KOPT-K1 (cell line): ENCODE data around the gene CACNA2D4.

ENCODE experiments used
- H3K27ac ChIP-seq: fragments of 200-600 bp; sonication (generic); 2 replicates; pipeline ENCODE4 v1.5.1; 2016; ENCODE audit warnings: antibody characterized with exemption, mild to moderate bottlenecking, low read depth, low read length; ENCODE audit not compliant: poor library complexity, severe bottlenecking
- H3K36me3 ChIP-seq: fragments of 200-600 bp; sonication (generic); 2 replicates; pipeline ENCODE4 v1.5.1; 2017; ENCODE audit warnings: antibody characterized with exemption, mild to moderate bottlenecking, low read length, moderate library complexity; ENCODE audit not compliant: insufficient read depth
- H3K9me3 ChIP-seq: fragments of 200-600 bp; sonication (generic); 2 replicates; pipeline ENCODE4 v1.5.1; 2017; ENCODE audit warnings: antibody characterized with exemption, low read length, mild to moderate bottlenecking; ENCODE audit not compliant: insufficient read depth, poor library complexity, severe bottlenecking

Gene CACNA2D4

DNA sequence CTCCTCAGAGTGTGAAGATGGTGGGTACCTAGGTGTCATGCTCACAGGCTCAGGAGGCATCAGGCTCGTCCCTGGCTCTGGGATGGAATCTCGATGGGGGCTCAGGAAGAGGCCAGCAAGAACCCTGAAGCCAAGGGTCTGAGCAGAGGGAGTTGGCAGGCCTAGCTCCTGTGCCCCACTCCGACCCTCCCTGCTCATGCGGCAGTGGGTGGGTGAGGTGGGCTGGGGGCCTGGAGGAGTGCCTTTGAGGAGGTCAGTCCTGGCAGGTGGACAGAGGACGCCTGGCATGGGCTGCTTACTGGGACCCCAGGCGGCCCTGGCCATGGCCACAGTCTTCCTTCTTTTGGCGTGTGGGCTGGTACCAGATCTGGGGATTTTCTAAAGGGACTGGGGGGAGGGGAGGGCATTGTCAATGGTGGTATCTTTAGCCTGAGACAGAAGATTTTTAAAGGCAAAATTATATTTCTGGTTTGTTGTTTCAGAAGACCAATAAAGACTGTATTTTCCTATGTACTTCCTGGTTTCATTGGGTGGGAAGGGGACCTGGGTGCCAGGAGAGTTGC, 82.1 kb downstream of the CACNA2D4 start:
- H3K27ac ChIP-seq: no peak overlapping the region
- no peaks in the 10 kb centered on the region for H3K9me3 ChIP-seq
- H3K36me3 ChIP-seq: no peaks in the 10 kb centered on the region

DNA sequence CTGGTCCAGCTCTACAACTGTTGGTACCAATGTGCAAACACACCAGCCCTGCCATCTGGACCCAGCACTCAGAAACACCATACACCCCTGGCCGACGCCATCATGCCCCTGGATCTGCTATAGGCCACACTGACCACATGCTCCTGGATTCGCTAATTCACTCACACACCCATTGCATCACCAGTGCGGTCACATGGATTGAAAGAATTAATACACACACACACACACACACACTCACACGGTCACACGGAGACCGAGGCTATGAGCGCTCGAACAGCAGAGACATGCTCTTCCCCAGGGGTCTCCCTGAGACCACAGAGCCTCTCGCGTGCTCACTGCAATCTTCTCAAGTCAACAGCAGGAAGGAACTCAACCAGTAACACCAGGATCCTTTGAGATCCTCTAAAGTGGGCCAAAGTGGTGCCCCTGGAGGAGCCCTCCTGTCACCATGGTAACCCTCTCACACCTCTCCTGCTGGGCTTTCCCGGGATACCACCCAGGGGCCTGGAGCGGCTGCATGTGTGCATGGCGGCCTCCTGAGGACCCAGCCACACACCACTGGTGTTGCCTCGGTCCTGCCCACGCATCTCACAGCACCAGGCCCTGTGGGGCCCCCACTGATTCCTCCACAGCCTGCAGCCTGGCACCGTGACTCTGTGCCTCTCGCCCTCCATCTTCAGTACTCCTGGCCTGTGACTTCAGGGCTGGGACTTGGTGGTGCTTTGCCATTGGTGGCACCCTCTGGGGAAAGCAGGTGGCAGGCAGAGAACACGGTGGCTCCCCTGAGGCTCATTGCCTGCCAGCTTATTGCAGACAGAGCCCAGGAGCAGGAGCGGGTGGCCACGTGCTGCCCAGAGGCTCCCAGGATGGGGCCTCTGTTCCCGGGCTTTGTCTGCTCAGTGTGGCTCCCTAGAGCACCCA, 83.0 kb downstream of the CACNA2D4 start:
- Histone ChIP-seq H3K36me3 (no peaks in the 10 kb centered on the region), H3K9me3 (no peaks in the 10 kb centered on the region), H3K27ac (no peak overlapping the region)

DNA sequence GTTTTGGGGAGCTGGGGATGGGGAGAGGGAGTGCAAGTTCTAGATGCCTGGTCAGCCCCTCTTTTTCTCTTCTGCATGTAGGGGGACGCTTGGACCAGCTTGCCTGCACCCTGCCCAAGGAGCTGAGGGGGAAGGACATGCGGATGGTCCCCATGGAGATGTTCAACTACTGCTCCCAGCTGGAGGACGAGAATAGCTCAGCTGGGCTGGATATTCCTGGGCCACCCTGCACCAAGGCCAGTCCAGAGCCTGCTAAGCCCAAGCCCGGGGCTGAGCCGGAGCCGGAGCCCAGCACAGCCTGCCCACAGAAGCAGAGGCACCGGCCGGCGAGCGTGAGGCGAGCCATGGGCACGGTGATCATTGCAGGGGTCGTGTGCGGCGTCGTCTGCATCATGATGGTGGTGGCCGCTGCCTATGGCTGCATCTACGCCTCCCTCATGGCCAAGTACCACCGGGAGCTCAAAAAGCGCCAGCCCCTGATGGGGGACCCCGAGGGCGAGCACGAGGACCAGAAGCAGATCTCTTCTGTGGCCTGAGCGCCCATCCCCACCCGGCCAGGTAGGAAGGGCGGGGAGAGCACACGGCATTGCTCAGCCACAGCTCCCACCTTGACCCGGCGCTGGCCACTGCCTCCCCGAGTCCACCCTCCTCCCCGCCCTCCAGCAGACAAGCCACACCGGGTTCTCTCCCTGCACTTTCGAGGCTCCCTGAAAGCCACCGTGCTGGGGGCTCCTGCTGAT, 84.1 kb downstream of the CACNA2D4 start:
- H3K27ac ChIP-seq: no peak overlapping the region
- H3K9me3 ChIP-seq: no peaks in the 10 kb centered on the region
- H3K36me3 ChIP-seq: no peaks in the 10 kb centered on the region

DNA sequence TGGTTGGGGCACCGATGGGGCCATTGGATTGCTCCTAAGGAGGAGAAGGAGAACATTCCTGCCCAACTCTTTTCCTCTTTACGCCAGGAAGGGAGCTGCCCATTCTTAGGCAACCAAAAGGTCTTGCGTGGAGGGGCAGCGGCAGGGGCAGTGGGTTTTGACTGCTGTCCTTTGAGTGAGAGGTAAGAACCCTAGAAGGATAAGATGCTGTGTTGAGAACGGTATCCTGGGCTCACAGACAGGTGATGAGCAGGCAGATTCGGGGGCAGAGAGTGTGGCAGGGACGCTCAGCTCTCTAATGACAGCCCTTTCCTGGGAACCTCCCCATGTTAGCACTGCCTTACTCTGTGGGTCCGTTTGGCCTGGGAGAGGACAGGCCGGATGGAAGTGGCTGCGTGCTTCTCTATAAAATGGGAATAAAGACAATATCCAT, 84.8 kb downstream of the CACNA2D4 start:
- Histone ChIP-seq H3K9me3 (no peaks in the 10 kb centered on the region), H3K36me3 (no peaks in the 10 kb centered on the region), H3K27ac (no peak overlapping the region)

DNA sequence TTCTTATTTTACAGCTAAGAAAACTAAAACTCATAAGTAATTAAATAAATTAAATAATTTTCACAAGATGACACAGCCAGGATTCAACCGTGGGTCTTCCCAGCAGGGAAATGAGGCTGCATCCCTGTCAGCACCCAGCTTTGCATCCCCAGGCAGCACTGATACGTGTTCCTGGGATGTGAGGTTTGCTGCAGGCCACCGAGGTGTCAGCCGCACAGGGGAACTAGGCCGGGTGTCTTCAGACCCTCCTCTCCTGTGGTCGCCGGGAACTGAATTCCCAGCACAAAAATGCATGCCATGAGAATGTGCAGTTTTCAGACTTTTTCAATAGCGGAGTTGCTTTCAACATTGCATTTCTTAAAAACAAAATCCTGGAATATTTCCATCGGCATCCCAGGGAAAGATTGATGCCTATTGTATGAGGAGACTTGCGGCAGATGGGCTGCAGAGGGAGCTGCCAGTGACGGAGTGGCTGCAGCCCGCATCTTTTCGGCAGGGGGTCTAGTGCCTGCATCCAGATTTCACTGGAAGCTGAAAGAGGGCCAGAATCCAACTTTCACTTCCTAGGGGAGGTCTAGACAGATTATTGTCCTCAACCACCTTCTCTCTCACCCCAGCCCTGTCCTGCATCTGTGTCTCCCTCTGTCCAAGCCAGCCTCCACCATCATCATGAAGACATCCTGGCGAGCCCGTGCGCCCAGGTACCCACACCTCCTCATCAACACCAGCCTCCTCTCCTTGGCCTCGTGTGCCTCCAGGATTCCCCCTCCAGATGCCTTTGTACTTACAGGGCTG, 85.5 kb downstream of the CACNA2D4 start:
- Histone ChIP-seq H3K27ac (no peak overlapping the region), H3K36me3 (no peaks in the 10 kb centered on the region), H3K9me3 (no peaks in the 10 kb centered on the region)

DNA sequence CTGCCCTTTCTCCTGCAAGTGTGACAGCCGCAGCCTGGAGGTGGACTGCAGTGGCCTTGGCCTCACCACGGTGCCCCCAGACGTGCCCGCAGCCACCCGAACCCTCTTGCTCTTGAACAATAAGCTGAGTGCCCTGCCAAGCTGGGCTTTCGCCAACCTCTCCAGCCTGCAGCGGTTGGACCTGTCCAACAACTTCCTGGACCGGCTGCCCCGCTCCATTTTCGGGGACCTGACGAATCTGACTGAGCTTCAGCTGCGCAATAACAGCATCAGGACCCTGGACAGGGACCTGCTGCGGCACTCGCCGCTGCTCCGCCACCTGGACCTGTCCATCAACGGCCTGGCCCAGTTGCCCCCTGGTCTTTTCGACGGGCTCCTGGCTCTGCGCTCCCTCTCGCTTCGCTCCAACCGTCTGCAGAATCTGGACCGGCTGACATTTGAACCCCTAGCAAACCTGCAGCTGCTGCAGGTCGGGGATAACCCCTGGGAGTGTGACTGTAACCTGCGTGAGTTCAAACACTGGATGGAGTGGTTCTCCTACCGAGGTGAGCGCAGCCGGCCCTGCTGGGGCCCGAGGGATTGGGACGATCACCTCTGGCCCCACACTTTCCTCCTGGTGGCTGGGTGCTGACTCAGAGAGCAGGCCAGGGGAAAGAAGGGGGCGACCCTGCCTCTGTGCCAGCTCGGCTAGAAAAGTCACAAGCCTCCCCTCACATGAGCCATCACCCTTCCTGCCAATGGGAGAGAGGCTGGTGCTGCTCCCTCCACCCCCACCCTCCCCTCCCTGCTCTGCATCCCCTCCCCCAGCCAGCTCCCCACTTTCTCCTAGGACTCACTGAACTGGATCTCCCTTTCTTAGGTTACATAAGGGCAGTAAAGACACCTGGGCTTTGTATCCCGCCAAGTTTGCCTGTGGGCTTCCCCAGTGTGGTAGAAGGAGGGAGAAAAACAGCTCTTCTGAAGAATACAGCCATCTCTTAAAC, 87.2 kb downstream of the CACNA2D4 start:
- H3K9me3 ChIP-seq: no peaks in the 10 kb centered on the region

DNA sequence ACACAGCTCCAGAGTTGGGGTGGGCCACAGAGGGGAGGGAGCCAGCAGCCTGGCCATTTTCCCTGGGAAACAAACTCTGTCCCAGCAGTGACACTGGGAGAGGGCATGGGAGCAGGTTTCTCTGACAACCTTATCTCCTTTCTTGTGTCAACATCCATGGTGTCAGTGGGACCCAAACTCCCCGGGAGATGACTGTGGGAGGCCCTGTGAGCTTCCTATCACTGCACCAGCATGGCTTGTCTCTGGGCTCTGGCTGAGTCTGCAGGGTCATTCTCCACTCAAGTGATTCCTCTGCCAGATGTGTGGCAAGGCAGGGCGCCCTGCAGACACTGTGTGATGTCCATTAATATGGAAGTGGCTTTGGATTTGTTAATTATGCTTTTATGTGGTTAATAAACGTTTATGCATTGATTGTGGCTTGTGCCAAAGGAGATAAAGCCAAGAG, 88.0 kb downstream of the CACNA2D4 start:
- Histone ChIP-seq H3K9me3 (no peaks in the 10 kb centered on the region), H3K36me3 (no peaks in the 10 kb centered on the region), H3K27ac (no peak overlapping the region)

More for the DNA sequence above, 87.2 kb downstream of the CACNA2D4 start:
- Histone ChIP-seq H3K27ac (no peak overlapping the region), H3K36me3 (no peaks in the 10 kb centered on the region)

DNA sequence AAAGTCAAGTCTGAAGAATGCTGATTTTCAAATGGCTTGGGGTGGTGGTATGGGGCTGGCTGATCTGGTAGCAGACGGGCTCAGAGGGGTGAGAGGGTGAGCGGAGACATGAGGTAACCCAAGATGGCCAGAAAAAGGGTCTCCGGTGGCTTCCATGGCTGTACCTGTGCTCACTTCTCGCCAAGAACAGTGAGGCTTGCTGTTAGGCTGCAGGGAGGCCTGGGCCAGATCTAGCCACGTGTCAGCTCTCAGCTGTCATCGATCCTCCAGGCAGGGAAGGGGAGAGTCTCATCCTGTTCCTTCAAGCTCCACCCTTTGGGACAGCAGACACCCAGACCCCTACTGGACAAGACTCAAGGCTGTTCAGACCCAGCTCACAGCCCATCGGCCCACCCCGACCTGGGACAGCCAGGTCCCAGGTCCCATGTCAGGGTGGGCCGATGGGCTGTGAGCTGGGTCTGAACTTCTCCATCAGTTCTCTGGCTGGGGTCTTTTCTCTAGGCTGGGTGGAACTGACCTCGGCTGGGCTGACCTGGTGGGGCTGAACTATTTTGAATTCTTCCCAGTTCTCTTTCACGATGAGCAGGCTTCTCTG, 89.0 kb downstream of the CACNA2D4 start:
- Histone ChIP-seq H3K27ac (no peak overlapping the region), H3K9me3 (no peaks in the 10 kb centered on the region), H3K36me3 (no peaks in the 10 kb centered on the region)

DNA sequence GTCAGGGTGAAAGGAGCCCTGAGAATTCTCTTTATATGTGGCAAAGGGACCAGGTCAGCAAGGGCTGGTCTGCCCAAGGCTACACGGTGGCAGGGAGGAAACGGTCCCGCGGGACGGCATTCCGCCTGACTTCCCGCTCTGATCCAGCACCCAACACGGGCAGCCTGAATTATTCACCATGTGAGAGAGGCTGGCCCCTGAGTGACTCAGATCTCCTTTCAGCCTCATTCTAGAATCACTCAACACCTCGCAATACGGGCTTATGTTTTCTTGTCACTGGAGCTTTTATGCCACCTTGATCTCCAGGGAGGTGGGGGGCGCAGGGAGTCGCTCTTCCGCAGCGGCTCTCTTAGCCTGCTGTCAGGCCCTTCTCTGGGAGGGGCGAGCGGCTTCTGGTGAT, 89.6 kb downstream of the CACNA2D4 start:
- Histone ChIP-seq H3K36me3 (no peaks in the 10 kb centered on the region), H3K27ac (no peak overlapping the region), H3K9me3 (no peaks in the 10 kb centered on the region)

DNA sequence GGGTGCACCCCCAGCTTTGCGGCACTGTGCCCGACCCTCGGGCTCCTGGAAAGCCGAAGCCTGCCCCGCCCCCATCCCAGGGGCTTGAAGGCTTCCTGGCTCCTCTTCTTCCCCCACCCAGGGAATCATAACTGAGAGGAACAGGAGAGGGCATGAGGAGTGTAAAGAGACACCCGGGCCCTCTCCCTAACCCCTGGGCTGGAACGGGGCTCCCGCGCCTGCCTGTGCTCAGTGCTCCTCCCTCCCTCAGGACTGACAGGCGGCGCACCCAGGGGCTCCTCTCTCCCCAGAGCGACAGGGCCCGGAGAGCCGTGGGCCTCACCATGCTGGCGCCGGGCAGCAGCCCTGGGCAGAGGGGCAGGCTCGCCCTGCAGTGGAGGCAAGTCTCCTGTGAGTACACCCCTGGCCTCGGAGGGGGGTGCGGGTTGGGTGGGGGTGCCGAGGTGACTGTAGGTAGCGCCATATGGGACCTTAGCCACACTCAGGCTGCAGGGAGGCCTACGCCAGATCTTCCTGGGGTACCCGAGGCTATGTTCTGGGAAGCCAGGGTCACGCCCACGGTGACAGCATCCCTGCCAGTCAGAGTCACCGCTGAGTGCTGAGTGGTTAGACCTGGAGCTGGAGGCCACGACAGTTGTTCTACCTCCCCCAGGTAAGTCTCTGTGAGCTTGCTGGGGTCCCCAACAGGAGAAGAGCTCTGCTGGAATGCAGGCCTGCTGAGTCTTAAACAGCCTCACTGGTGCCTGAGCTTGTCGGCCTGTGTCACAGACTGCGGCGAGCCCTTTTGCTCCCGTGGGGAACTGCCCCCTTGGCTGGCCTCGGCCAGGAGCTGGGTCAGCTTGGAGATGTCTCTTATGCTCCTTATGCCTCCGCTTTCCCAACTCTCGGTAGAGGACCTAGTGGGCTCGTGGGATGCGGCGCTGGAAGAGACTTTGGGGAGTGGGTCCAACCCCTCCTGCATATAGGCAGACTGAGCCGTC, 90.3 kb downstream of the CACNA2D4 start:
- Histone ChIP-seq H3K9me3 (no peaks in the 10 kb centered on the region), H3K27ac (no peak overlapping the region), H3K36me3 (no peaks in the 10 kb centered on the region)

DNA sequence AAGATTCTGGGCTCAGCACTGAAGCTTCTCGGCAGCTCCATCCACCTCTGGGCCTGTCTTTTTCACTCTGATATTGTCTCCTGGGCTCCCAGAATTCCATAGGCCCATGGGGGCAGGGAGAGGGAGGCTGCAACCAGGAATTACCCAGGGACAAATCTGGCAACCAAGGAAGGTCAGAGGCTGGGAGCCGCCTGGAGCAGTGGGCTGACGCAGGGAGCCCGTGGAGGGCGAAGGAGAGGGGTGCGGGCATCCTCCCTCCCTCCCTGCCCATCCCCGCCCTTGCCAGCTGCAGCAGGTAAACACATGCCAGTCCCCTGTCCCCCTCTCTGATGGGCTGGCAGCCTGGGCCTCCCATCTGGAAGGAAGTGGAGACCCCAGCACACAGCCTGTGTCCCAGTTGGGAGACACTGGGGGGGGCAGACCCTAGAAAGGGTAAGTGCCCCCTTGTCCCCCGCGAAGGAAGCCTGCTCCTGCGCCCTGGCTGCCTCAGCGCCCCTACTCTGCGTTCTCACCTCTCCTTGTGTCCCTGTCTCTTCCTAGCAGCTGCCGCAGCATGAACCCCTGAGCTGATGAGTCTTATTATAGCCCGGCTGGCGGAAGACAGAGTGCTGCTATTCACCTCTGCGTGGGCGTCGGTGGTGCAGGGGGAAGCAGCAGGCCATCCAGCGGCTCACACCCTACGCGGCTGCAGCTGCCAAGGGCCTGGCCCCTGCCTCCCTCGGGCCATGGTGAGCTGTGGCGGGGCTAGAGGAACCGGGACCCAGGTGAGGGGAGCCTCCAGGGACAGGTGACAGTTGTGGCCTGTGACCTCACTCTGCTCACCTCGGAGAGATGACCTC, 91.4 kb downstream of the CACNA2D4 start:
- no peak overlapping the region for H3K27ac ChIP-seq
- no peaks in the 10 kb centered on the region for H3K36me3 ChIP-seq

DNA sequence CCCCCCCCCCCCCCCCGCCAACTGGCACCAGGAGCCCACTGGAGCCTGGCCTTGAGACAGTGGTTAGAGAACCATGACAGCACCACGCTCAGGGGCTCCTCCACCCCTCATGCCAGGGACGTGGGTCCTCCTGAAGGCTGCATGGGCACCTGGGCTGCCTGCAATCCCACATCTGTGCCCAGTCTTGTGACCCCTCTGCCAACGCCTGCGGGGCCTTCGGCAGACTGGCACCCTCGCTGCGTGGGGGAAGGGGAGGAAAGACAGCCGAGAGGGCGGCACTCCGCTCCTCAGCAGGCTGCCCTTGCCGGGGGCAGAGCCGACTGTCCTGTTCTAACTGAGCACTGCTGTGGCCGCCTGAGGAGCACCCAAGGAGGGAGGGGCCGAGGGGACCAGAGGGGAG, 92.1 kb downstream of the CACNA2D4 start:
- Histone ChIP-seq H3K27ac (no peak overlapping the region), H3K36me3 (no peaks in the 10 kb centered on the region), H3K9me3 (no peaks in the 10 kb centered on the region)

More for the DNA sequence above, 91.4 kb downstream of the CACNA2D4 start:
- H3K9me3 ChIP-seq: no peaks in the 10 kb centered on the region
